ENCODE data around the gene MIPEP.
"Not testable (repeated sequence)": the region's sequence is repeated elsewhere in the genome, so short reads cannot be mapped to it uniquely, and the experiment has no call there.

DNA sequence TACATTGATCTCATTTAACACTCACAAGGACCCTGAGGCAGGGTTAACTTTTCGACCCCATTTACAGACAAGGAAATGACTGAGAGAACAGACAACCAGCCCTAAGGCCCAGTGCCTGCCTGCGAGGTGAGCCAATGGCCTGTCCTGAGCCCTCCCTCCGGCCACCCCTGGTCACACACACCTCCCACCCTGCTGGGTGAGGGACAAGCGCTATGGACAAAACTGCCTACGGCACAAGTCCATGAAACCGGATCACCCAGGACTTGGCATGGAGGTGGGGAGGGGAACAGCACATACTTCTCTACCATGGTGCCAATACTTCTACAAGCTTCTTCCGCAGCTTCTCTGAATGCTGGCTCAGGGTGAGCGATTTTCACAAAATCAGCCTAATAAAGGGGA lies 7.8 kb downstream of the MIPEP start:
- TF ChIP-seq, protein P1, sequence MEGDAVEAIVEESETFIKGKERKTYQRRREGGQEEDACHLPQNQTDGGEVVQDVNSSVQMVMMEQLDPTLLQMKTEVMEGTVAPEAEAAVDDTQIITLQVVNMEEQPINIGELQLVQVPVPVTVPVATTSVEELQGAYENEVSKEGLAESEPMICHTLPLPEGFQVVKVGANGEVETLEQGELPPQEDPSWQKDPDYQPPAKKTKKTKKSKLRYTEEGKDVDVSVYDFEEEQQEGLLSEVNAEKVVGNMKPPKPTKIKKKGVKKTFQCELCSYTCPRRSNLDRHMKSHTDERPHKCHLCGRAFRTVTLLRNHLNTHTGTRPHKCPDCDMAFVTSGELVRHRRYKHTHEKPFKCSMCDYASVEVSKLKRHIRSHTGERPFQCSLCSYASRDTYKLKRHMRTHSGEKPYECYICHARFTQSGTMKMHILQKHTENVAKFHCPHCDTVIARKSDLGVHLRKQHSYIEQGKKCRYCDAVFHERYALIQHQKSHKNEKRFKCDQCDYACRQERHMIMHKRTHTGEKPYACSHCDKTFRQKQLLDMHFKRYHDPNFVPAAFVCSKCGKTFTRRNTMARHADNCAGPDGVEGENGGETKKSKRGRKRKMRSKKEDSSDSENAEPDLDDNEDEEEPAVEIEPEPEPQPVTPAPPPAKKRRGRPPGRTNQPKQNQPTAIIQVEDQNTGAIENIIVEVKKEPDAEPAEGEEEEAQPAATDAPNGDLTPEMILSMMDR (IDR thresholded peaks at IDR 0.05), result not testable (repeated sequence)
- not testable (repeated sequence) for TF ChIP-seq EP300, POLR2AphosphoS5 (IDR thresholded peaks at IDR 0.05)
